Inferior parietal cortex (tissue), 1 donor: ENCODE results near the gene STXBP4.
"Not testable (repeated sequence)": the region's sequence is repeated elsewhere in the genome, so short reads cannot be mapped to it uniquely, and the experiment has no call there.

Experiments used
- DNase-seq: peaks from one replicate; pipeline ENCODE4 v3.0.0-alpha.2; 2016; ENCODE audit errors: extremely low spot score

STXBP4 gene

GRCh38 chr17:55040611-55041010 lies 72.0 kb downstream of the STXBP4 start:
- DNase-seq, result no peak

- DNase-seq, result no peak
Measured at GRCh38 chr17:55053855-55054254, 85.3 kb downstream of the STXBP4 start.

GRCh38 chr17:55054429-55054828 lies 85.9 kb downstream of the STXBP4 start:
- no peak for DNase-seq

- DNase-seq, result no peak
Measured at GRCh38 chr17:55056526-55056925, 88.0 kb downstream of the STXBP4 start.

- DNase-seq, result no peak
Measured at GRCh38 chr17:55057184-55057583, 88.6 kb downstream of the STXBP4 start.

- DNase-seq, result no peak
Measured at GRCh38 chr17:55059724-55060123, 91.2 kb downstream of the STXBP4 start.

- no peak for DNase-seq
Measured at GRCh38 chr17:55062921-55063320, 94.4 kb downstream of the STXBP4 start.

GRCh38 chr17:55063885-55064874 lies 95.6 kb downstream of the STXBP4 start:
- no peak for DNase-seq

GRCh38 chr17:55067697-55068439 lies 99.3 kb downstream of the STXBP4 start:
- no peak for DNase-seq

- DNase-seq, result no peak
Measured at GRCh38 chr17:55068862-55069811, 100.6 kb downstream of the STXBP4 start.

- DNase-seq, result no peak
Measured at GRCh38 chr17:55069983-55070529, 101.5 kb downstream of the STXBP4 start.

GRCh38 chr17:55072898-55073297 lies 104.3 kb downstream of the STXBP4 start:
- DNase-seq, result no peak

- not testable (repeated sequence) for DNase-seq
Measured at GRCh38 chr17:55073467-55073866, 104.9 kb downstream of the STXBP4 start.

- DNase-seq, result no peak
Measured at GRCh38 chr17:55081559-55081958, 113.0 kb downstream of the STXBP4 start.

GRCh38 chr17:55086635-55087058 lies 118.1 kb downstream of the STXBP4 start:
- DNase-seq, result no peak

- DNase-seq, result no peak
Measured at GRCh38 chr17:55089256-55089655, 120.7 kb downstream of the STXBP4 start.

- DNase-seq, result no peak
Measured at GRCh38 chr17:55090079-55090492, 121.5 kb downstream of the STXBP4 start.

- no peak for DNase-seq
Measured at GRCh38 chr17:55093353-55093752, 124.8 kb downstream of the STXBP4 start.

- no peak for DNase-seq
Measured at GRCh38 chr17:55098765-55099164, 130.2 kb downstream of the STXBP4 start.

GRCh38 chr17:55110521-55110920 lies 142.0 kb downstream of the STXBP4 start:
- DNase-seq, result no peak

GRCh38 chr17:55114283-55114682 lies 145.7 kb downstream of the STXBP4 start:
- no peak for DNase-seq
